ENCODE data around the gene UQCRH.

DNA sequence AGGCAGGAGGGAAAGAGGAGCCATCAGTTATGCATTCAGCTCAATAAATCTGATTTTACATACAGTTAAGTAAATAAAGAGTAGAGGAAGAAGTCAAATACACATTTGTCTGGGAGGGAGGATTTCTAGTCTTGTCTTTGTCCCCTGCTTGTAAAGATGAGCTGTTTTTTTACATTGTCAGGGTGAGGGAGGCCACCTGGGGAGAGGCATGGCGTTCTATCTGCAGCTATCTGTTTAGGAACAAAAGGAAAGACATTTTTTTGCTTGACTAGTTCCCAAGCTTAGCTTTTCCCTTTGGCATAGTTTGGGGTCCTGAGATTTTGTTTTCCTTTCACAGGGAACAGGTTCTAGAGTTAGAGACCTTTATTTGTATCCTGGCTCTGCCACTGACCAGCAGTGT, 41.0 kb upstream of the UQCRH start:
- TF ChIP-seq, protein P1, sequence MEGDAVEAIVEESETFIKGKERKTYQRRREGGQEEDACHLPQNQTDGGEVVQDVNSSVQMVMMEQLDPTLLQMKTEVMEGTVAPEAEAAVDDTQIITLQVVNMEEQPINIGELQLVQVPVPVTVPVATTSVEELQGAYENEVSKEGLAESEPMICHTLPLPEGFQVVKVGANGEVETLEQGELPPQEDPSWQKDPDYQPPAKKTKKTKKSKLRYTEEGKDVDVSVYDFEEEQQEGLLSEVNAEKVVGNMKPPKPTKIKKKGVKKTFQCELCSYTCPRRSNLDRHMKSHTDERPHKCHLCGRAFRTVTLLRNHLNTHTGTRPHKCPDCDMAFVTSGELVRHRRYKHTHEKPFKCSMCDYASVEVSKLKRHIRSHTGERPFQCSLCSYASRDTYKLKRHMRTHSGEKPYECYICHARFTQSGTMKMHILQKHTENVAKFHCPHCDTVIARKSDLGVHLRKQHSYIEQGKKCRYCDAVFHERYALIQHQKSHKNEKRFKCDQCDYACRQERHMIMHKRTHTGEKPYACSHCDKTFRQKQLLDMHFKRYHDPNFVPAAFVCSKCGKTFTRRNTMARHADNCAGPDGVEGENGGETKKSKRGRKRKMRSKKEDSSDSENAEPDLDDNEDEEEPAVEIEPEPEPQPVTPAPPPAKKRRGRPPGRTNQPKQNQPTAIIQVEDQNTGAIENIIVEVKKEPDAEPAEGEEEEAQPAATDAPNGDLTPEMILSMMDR (IDR thresholded peaks at IDR 0.05), result no peak
- TF ChIP-seq FOXP1 (CRISPR knock-in tag; IDR thresholded peaks at IDR 0.05; ENCODE audit: borderline replicate concordance) (no peak), ELF4 (CRISPR knock-in tag; IDR thresholded peaks at IDR 0.05; ENCODE audit: low read depth) (no peak), CREB1 (CRISPR knock-in tag; IDR thresholded peaks at IDR 0.05) (no peak), IRF2 (CRISPR knock-in tag; IDR thresholded peaks at IDR 0.05; ENCODE audit: borderline replicate concordance, low read depth) (no peak)
- TF ChIP-seq, protein P2, sequence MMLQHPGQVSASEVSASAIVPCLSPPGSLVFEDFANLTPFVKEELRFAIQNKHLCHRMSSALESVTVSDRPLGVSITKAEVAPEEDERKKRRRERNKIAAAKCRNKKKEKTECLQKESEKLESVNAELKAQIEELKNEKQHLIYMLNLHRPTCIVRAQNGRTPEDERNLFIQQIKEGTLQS (CRISPR knock-in tag; conservative IDR thresholded peaks at IDR 0.05), result no peak
- TF ChIP-seq, protein P3, sequence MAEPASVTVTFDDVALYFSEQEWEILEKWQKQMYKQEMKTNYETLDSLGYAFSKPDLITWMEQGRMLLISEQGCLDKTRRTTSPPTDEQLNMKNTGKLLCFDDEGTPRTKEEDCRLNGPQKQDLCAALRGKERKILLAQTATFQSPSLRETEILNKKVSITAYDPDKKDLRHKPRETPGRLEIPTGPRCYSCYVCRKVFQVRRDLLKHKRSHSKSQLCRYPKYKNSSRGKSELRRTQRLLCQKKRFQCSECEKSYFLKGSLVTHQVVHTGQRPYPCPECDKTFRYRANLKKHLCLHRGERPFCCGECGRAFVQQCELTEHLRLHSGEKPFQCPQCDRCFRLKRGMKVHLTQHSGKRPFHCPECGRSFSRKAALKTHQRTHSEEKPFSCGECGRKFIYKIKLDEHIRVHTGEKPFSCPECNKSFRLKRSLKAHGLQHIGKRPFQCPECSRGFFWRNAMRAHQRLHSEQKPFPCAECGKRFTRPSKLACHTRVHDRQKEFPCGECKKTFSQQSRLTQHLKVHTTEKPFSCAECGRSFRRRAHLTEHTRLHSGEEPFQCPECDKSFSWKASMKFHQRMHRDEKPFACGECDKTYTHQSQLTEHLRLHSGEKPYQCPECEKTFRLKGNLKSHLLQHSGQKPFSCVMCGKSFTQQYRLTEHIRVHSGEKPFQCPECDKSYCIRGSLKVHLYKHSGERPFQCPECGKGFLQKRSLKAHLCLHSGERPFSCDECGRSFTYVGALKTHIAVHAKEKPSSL (CRISPR knock-in tag; conservative IDR thresholded peaks at IDR 0.05), result no peak
- TF ChIP-seq, protein P4, sequence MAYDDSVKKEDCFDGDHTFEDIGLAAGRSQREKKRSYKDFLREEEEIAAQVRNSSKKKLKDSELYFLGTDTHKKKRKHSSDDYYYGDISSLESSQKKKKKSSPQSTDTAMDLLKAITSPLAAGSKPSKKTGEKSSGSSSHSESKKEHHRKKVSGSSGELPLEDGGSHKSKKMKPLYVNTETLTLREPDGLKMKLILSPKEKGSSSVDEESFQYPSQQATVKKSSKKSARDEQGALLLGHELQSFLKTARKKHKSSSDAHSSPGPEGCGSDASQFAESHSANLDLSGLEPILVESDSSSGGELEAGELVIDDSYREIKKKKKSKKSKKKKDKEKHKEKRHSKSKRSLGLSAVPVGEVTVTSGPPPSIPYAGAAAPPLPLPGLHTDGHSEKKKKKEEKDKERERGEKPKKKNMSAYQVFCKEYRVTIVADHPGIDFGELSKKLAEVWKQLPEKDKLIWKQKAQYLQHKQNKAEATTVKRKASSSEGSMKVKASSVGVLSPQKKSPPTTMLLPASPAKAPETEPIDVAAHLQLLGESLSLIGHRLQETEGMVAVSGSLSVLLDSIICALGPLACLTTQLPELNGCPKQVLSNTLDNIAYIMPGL (CRISPR knock-in tag; IDR thresholded peaks at IDR 0.05), result no peak
- TF ChIP-seq, protein P5, sequence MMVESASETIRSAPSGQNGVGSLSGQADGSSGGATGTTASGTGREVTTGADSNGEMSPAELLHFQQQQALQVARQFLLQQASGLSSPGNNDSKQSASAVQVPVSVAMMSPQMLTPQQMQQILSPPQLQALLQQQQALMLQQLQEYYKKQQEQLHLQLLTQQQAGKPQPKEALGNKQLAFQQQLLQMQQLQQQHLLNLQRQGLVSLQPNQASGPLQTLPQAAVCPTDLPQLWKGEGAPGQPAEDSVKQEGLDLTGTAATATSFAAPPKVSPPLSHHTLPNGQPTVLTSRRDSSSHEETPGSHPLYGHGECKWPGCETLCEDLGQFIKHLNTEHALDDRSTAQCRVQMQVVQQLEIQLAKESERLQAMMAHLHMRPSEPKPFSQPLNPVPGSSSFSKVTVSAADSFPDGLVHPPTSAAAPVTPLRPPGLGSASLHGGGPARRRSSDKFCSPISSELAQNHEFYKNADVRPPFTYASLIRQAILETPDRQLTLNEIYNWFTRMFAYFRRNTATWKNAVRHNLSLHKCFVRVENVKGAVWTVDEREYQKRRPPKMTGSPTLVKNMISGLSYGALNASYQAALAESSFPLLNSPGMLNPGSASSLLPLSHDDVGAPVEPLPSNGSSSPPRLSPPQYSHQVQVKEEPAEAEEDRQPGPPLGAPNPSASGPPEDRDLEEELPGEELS (CRISPR knock-in tag; IDR thresholded peaks at IDR 0.05), result no peak
- TF ChIP-seq, protein P6, sequence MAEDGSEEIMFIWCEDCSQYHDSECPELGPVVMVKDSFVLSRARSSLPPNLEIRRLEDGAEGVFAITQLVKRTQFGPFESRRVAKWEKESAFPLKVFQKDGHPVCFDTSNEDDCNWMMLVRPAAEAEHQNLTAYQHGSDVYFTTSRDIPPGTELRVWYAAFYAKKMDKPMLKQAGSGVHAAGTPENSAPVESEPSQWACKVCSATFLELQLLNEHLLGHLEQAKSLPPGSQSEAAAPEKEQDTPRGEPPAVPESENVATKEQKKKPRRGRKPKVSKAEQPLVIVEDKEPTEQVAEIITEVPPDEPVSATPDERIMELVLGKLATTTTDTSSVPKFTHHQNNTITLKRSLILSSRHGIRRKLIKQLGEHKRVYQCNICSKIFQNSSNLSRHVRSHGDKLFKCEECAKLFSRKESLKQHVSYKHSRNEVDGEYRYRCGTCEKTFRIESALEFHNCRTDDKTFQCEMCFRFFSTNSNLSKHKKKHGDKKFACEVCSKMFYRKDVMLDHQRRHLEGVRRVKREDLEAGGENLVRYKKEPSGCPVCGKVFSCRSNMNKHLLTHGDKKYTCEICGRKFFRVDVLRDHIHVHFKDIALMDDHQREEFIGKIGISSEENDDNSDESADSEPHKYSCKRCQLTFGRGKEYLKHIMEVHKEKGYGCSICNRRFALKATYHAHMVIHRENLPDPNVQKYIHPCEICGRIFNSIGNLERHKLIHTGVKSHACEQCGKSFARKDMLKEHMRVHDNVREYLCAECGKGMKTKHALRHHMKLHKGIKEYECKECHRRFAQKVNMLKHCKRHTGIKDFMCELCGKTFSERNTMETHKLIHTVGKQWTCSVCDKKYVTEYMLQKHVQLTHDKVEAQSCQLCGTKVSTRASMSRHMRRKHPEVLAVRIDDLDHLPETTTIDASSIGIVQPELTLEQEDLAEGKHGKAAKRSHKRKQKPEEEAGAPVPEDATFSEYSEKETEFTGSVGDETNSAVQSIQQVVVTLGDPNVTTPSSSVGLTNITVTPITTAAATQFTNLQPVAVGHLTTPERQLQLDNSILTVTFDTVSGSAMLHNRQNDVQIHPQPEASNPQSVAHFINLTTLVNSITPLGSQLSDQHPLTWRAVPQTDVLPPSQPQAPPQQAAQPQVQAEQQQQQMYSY (CRISPR knock-in tag; IDR thresholded peaks at IDR 0.05), result no peak
- TF ChIP-seq, protein P7, sequence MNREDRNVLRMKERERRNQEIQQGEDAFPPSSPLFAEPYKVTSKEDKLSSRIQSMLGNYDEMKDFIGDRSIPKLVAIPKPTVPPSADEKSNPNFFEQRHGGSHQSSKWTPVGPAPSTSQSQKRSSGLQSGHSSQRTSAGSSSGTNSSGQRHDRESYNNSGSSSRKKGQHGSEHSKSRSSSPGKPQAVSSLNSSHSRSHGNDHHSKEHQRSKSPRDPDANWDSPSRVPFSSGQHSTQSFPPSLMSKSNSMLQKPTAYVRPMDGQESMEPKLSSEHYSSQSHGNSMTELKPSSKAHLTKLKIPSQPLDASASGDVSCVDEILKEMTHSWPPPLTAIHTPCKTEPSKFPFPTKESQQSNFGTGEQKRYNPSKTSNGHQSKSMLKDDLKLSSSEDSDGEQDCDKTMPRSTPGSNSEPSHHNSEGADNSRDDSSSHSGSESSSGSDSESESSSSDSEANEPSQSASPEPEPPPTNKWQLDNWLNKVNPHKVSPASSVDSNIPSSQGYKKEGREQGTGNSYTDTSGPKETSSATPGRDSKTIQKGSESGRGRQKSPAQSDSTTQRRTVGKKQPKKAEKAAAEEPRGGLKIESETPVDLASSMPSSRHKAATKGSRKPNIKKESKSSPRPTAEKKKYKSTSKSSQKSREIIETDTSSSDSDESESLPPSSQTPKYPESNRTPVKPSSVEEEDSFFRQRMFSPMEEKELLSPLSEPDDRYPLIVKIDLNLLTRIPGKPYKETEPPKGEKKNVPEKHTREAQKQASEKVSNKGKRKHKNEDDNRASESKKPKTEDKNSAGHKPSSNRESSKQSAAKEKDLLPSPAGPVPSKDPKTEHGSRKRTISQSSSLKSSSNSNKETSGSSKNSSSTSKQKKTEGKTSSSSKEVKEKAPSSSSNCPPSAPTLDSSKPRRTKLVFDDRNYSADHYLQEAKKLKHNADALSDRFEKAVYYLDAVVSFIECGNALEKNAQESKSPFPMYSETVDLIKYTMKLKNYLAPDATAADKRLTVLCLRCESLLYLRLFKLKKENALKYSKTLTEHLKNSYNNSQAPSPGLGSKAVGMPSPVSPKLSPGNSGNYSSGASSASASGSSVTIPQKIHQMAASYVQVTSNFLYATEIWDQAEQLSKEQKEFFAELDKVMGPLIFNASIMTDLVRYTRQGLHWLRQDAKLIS (CRISPR knock-in tag; IDR thresholded peaks at IDR 0.05; ENCODE audit: borderline replicate concordance), result no peak
- TF ChIP-seq, protein P8, sequence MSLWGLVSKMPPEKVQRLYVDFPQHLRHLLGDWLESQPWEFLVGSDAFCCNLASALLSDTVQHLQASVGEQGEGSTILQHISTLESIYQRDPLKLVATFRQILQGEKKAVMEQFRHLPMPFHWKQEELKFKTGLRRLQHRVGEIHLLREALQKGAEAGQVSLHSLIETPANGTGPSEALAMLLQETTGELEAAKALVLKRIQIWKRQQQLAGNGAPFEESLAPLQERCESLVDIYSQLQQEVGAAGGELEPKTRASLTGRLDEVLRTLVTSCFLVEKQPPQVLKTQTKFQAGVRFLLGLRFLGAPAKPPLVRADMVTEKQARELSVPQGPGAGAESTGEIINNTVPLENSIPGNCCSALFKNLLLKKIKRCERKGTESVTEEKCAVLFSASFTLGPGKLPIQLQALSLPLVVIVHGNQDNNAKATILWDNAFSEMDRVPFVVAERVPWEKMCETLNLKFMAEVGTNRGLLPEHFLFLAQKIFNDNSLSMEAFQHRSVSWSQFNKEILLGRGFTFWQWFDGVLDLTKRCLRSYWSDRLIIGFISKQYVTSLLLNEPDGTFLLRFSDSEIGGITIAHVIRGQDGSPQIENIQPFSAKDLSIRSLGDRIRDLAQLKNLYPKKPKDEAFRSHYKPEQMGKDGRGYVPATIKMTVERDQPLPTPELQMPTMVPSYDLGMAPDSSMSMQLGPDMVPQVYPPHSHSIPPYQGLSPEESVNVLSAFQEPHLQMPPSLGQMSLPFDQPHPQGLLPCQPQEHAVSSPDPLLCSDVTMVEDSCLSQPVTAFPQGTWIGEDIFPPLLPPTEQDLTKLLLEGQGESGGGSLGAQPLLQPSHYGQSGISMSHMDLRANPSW (CRISPR knock-in tag; conservative IDR thresholded peaks at IDR 0.05; ENCODE audit: low read depth), result no peak
- TF ChIP-seq, protein P9, sequence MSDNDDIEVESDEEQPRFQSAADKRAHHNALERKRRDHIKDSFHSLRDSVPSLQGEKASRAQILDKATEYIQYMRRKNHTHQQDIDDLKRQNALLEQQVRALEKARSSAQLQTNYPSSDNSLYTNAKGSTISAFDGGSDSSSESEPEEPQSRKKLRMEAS (CRISPR knock-in tag; IDR thresholded peaks at IDR 0.05), result no peak
